ENCODE data around the gene C1QTNF12.
"Not testable (repeated sequence)": the region's sequence is repeated elsewhere in the genome, so short reads cannot be mapped to it uniquely, and the experiment has no call there.

The C1QTNF12 gene

DNA sequence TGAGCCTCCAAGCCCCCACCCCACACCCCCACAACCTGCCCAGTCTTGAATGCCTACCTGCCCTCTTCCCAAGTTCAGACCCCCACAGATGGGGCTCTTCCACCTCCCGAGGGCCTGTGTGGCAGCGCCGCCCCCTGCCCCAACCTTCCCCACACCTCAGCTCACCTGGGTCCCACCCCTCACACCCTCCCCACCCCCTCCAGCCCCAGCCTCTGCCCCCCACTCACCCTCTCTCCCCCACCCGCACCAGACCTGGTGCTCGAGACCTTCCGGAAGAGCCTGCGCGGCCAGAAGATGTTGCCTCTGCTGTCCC is 49.4 kb downstream of the C1QTNF12 start:
- DNase-seq = no peak

DNA sequence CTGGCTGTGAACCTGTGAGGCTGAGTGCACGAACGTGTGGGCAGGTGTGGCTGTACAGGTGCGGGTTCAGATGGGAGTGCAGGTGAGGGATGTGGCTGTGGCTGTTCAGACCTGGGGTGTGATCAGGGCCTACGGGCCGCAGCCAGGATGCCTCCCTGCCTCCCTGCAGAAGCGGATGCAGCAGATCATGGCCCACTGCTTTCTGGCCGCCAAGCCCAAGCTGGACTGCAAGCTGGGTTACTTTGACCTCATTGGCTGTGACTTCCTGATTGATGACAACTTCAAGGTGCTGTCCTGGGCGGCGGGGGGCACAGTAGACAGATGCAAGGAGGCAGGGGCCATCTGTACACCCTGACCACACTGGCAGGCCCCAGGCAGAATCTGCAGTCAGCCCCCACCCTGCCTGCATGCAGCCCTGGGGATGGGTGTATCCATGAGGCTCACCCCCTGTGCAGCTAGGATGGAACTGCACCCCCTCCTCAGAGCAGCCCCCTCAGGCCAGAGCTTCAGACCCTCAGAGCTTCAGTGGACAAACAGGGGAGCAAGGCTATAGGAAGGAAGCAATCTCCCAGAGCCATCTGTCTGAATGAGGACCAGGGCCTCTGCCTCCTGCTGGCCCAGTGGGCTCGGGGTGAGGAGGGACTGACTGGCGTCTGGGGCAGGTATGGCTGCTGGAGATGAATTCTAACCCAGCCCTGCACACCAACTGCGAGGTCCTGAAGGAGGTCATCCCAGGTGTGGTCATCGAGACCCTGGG is 49.9 kb downstream of the C1QTNF12 start:
- DNase-seq = no peak

DNA sequence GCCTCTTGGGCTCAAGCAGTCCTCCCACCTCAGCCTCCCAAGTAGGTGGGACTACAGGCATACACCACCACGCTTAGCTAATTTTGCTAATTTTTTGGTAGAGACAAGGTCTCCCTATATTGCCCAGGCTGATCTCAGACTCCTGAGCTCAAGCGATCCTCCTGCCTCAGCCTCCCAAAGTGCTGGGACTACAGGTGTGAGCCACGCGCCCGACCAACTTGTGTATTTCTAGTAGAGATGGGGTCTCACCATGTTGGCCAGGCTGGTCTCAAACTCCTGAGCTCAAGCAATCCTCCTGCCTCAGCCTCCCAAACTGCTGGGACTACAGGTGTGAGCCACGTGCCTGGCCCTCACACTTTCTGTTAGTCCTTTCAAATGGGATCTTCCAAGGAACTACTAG is 50.8 kb downstream of the C1QTNF12 start:
- DNase-seq = not testable (repeated sequence)

DNA sequence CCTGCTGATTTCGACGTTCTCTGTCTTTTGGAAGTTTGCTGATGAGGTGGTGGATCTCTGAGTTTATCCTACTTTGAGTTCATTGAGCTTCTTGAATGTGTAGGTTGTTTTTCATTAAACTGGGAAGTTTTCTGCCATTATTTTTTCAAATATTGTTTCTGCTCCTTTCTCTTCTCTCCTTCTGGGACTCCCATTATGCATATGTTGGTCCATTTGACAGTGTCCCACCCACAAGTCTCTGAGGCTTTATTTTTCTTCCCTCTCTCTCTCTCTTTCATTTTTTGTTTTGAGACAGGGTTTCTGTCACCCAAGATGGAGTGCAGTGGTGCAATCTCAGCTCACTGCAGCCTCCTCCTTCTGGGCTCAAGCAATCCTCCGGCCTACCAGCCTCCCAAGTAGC is 51.8 kb downstream of the C1QTNF12 start:
- no peak for DNase-seq

Data from NCI-H526 (cell line).